GM08714 (cell line): ENCODE results near the gene KLHL29.

Experiments
- H3K4me3 ChIP-seq: fragments of 200-500 bp; sonication (Bioruptor generic); 2 replicates; pipeline ENCODE4 v1.5.1; 2014; ENCODE audit warnings: mild to moderate bottlenecking, low read length, inconsistent platforms
- ZNF274 ChIP-seq: IDR thresholded peaks from 2 replicates; pipeline ENCODE4 v1.6.1; 2012; ENCODE audit warnings: mild to moderate bottlenecking, low read depth, low read length

KLHL29 gene

GRCh38 chr2:23593752-23594459 is 208.9 kb downstream of the KLHL29 start:
- H3K4me3 ChIP-seq = no peak overlapping the region
- no peak for TF ChIP-seq ZNF274

DNA sequence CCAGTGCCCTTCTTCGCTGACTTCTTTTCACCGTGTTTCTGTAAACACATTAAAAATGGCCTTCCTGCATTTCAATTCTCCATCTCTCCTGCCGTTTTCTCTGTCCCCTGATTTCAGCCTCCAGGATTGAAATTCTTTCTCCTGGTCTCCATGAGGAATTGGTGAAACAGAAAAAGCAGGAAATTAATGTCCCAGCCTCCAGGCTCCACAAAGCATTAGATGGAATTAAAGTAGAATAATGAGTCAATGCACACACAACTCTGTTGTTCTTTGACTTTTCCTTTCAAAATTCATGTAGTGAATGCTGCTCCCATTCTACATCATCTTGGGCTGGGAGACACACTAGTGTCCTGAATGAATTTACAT is 209.5 kb downstream of the KLHL29 start:
- H3K4me3 ChIP-seq = no peak overlapping the region
- TF ChIP-seq ZNF274 = no peak

DNA sequence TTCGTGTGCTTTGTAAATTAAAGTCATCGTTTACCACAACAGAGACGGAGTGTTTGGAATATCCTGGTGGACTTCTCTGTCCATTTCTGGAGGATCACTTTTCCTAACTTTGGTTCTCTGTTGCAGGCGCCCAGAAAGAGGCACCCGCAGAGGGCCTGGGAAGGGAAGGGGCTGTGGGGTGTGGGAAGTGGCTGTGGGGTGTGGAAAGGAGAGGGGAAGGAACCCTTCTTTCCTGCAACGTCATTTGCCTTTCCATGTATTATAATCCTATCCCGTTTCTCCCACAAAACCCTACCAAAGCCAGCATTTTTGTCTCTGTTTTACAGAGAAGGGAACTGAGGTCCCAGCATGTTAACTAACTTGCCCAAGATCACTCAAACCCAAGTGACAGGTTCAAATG is 210.0 kb downstream of the KLHL29 start:
- TF ChIP-seq ZNF274 = no peak
- H3K4me3 ChIP-seq = no peak overlapping the region

DNA sequence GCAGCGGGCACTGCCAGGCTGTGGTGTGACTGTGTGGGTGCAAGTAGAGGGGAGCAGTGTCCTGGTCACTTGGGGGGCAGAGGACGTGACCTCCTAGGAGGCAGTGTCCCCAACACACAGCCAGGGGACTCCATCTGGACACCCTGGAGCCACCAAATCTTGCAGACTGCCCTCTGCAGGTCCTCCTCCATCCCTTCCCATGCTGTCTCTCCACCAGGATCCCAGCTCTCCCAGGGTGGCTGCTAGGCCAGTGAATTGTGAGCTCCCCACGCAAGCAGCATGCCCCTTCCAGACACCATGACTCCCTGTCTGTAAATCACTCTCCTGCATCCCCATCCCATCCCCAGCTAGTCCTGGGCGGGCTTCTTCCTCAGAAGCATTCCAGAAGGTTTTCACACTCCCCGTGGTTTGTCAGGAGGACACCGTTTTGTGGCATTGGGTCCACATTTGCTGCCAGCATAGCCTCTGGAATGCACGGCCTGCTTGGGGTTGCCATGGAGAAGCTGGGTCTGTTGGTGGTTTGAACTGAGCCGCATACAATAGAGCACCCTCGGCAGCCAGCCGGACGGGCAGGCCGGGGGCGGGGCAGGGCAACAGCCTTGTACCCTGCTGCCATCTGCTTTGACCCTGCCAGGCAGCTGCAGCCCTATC is 210.7 kb downstream of the KLHL29 start:
- no peak overlapping the region for H3K4me3 ChIP-seq
- TF ChIP-seq ZNF274 = no peak

DNA sequence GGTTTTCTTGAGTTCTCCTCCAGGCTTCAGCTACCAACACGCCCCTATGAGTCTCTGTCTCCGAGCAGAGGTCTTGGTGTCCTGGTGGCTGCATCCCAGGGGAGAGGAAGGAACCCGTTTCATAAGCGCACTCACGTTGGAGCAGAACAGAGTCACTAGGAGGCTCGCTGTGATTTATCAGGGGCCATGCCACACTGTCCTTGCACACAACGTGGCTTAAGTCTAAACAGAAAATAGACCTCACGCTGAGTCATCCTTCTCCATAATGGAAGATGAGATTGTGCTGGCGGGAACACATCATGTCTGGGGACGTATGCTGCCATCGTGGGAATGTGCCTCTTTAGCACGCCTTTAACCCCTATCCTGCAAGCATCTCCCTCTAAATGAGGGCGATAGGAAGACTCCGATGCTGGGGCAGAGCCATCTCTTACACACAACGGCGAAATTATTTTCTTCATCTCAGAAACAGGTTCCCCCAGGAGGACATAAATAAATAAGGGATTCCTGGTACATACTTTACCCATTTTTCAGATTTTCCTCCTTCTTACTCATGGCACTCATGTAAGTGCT is 211.4 kb downstream of the KLHL29 start:
- no peak for TF ChIP-seq ZNF274
- no peak overlapping the region for H3K4me3 ChIP-seq

GRCh38 chr2:23597687-23598086 is 212.7 kb downstream of the KLHL29 start:
- TF ChIP-seq ZNF274 = no peak
- no peak overlapping the region for H3K4me3 ChIP-seq

DNA sequence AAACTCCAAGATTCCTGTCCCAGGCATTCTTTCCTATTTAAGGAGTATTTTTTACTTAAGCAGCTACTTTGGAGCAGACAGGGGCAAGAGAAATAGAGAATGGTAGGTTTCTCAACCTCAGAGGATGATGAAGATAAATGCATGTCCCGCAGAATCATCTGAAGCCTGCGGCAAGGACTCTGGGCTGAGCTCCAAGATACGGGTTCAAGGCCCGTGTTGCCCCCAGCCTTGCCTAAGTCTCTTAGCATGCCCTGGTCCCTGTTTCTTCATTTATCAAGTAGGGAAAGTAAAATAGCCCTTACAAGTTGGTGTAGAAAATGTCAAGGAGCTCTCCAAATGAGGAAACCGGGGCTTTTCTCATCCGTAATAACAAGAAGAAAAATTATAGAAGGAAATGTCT is 214.0 kb downstream of the KLHL29 start:
- no peak for TF ChIP-seq ZNF274
- H3K4me3 ChIP-seq = no peak overlapping the region

- no peak overlapping the region for H3K4me3 ChIP-seq
- TF ChIP-seq ZNF274 = no peak
Measured at GRCh38 chr2:23599667-23600066, 214.7 kb downstream of the KLHL29 start.

GRCh38 chr2:23600346-23600745 is 215.4 kb downstream of the KLHL29 start:
- no peak for TF ChIP-seq ZNF274
- no peak overlapping the region for H3K4me3 ChIP-seq

- H3K4me3 ChIP-seq = no peak overlapping the region
- TF ChIP-seq ZNF274 = no peak
Measured at GRCh38 chr2:23601301-23601965, 216.5 kb downstream of the KLHL29 start.

DNA sequence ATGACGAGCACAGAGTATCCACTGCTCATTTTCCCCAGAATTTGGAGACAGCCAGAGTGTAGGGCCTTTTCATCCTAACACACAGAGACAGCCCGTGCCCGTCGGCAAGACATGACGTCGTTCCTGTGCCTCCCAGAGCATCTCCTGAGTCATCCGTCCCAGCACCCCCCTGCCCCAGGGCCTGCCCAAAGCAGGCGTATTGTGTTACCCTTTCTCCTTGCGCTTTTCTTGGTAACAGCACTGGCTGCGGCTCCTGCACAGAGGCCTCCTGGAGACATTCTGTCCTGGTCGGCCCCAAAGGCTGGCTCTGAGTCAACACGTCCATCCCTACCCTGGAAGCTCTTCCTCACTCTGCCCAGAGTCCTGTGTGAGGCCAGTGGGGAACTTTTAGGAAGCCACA is 217.1 kb downstream of the KLHL29 start:
- H3K4me3 ChIP-seq = no peak overlapping the region
- no peak for TF ChIP-seq ZNF274

DNA sequence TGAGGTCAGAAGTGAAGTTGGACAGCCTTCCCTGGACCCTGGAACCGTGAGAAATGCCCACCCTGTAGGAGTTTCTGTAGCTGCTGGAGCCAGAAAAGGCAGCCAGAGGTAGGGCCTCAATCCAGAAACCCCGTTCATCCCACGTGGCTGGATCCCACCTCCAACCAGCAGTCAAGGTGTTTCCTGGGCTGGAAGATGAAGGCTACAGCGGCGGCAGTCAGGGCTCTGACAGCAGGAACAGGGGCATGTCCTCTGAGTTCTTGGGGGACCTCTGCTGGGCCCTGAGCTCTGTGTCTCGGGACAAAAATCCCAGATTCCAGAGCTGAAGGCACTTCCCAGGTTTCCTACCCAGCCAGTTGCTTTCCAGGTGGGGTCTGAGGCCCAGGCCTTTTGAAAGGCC is 218.2 kb downstream of the KLHL29 start:
- no peak for TF ChIP-seq ZNF274
- no peak overlapping the region for H3K4me3 ChIP-seq

DNA sequence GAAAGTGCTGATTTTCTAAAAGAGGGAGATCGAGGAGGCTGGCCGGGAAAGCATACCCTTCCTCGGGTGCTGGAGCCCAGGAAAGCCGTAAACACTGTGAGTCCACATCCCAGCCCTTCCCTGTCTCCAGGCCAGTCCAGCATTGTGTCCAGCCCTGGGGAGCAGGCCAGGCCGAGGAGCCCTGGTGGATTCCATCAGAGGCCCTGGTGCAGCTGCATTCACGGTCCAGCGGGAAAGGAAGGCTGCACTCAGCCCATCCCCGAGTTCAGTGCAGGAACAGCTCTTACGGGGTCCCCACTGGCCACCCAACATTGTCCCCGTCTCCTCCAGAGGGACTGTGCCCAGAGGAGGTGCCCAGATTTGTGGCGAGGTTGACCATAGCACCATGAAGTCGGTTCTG is 218.6 kb downstream of the KLHL29 start:
- no peak for TF ChIP-seq ZNF274

GRCh38 chr2:23604731-23605130 is 219.8 kb downstream of the KLHL29 start:
- TF ChIP-seq ZNF274 = no peak
- H3K4me3 ChIP-seq = no peak overlapping the region

More for the DNA sequence above, 218.6 kb downstream of the KLHL29 start:
- H3K4me3 ChIP-seq = no peak overlapping the region

- no peak for TF ChIP-seq ZNF274
Measured at GRCh38 chr2:23605236-23605635, 220.3 kb downstream of the KLHL29 start.

More at GRCh38 chr2:23605236-23605635, 220.3 kb downstream of the KLHL29 start:
- H3K4me3 ChIP-seq = no peak overlapping the region
